A549 (cell line): ENCODE measurements around the gene RPL27. TPM values are rescaled to one million over a fixed set of nuclear protein-coding genes. Genes with fewer than 3 reads are reported as not detected.

Source experiments
- ATAC-seq, 2 experiments: fragments of 200-7000 bp in 1 of 2; fragments of >200 bp in 1 of 2; cut with Nextera tagmentation in 1 of 2; cut with Tn5 transposase in 1 of 2; 3 replicates each; pipeline versions ENCODE4 v1.8.0 to v1.9.1; 2018 to 2020; ENCODE audit warnings: mild to moderate bottlenecking in 1 of 2, moderate library complexity in 1 of 2
- CTCF ChIA-PET: fragments of 300-600 bp; sonication (Branson Sonifier 250); formaldehyde crosslinking; extraction: SDS; loops from one replicate; lab custom pipeline; 2021; ENCODE audit warnings: antibody characterized with exemption, inconsistent platforms; lab: Yijun Ruan, JAX
- POLR2A ChIA-PET: fragments of 350-600 bp; formaldehyde crosslinking; extraction: SDS; loops from one replicate; lab custom pipeline; 2021; ENCODE audit warnings: antibody characterized with exemption, inconsistent platforms; lab: Yijun Ruan, JAX
- DNase-seq, 2 experiments: peaks; one replicate each; pipeline versions ENCODE4 v3.0.0 to v3.0.0-alpha.2; 2011 to 2016; ENCODE audit warnings: low read depth in 1 of 2, low spot score in 1 of 2
- FAIRE-seq: peaks from 2 replicates; lab custom pipeline; 2011; peaks lifted over from hg19 to GRCh38; lab: Jason Lieb, UNC
- H3K27ac ChIP-seq, 2 experiments: fragments of >200 bp; sonication (Bioruptor Twin); formaldehyde crosslinking; 3 replicates each; pipeline ENCODE4 v1.5.1; 2016 to 2017
- H3K4me1 ChIP-seq: fragments of >200 bp; sonication (Bioruptor Twin); formaldehyde crosslinking; 3 replicates; pipeline ENCODE4 v1.6.1; 2016
- H3K4me2 ChIP-seq: fragments of >200 bp; sonication (Bioruptor Twin); formaldehyde crosslinking; 3 replicates; pipeline ENCODE4 v1.6.1; 2016
- H3K4me3 ChIP-seq: fragments of >200 bp; sonication (Bioruptor Twin); formaldehyde crosslinking; 3 replicates; pipeline ENCODE4 v1.5.1; 2016
- H3K9me3 ChIP-seq: fragments of >200 bp; sonication (Bioruptor Twin); formaldehyde crosslinking; 3 replicates; pipeline ENCODE4 v1.6.1; 2016
- BCL3 ChIP-seq: fragments of >200 bp; sonication (Bioruptor Twin); formaldehyde crosslinking; IDR thresholded peaks from 3 replicates; pipeline ENCODE4 v1.6.1; 2016
- CBX2 ChIP-seq: fragments of 200-600 bp; sonication (generic); IDR thresholded peaks from 2 replicates; pipeline ENCODE4 v1.6.1; 2016; ENCODE audit warnings: low read depth, mild to moderate bottlenecking, borderline replicate concordance
- CTCF ChIP-seq: fragments of >200 bp; sonication (Bioruptor Twin); formaldehyde crosslinking; IDR thresholded peaks from 3 replicates; pipeline ENCODE4 v1.5.1; 2016
- EHF ChIP-seq: fragments of 250-450 bp; sonication (Bioruptor Pico); IDR thresholded peaks from 2 replicates; pipeline ENCODE4 v1.5.0; 2020; ENCODE audit warnings: mild to moderate bottlenecking
- FOSB ChIP-seq: fragments of 250-450 bp; sonication (Bioruptor Pico); IDR thresholded peaks from 2 replicates; pipeline ENCODE4 v1.5.0; 2020; ENCODE audit warnings: mild to moderate bottlenecking, moderate library complexity
- HDAC2 ChIP-seq: fragments of 200-600 bp; sonication (generic); IDR thresholded peaks from 2 replicates; pipeline ENCODE4 v1.6.1; 2016
- HEYL ChIP-seq: fragments of 250-450 bp; sonication (Bioruptor Pico); IDR thresholded peaks from 2 replicates; pipeline ENCODE4 v1.8.0; 2021; ENCODE audit warnings: mild to moderate bottlenecking, moderate library complexity
- HOXB5 ChIP-seq: fragments of 250-450 bp; sonication (Bioruptor Pico); IDR thresholded peaks from 2 replicates; pipeline ENCODE4 v1.5.0; 2020; ENCODE audit warnings: mild to moderate bottlenecking, moderate library complexity
- JUN ChIP-seq, 2 experiments: fragments of >200 bp; sonication (Bioruptor Twin); formaldehyde crosslinking; IDR thresholded peaks; 2 replicates in 1 of 2; 3 replicates in 1 of 2; pipeline ENCODE4 v1.6.1; 2016 to 2017
- KDM1A ChIP-seq: fragments of 200-600 bp; sonication (generic); IDR thresholded peaks from 2 replicates; pipeline ENCODE4 v1.6.1; 2016; ENCODE audit warnings: low read depth, mild to moderate bottlenecking
- MAX ChIP-seq: IDR thresholded peaks from 2 replicates; pipeline ENCODE4 v1.6.1; 2012
- MAZ ChIP-seq: fragments of 150-350 bp; IDR thresholded peaks from 2 replicates; pipeline ENCODE4 v1.6.1; 2014; ENCODE audit warnings: antibody characterized with exemption, low read depth, low read length, borderline replicate concordance
- MYC ChIP-seq: IDR thresholded peaks from 2 replicates; pipeline ENCODE4 v1.6.1; 2012; ENCODE audit warnings: mild to moderate bottlenecking, inconsistent platforms, low read length, improper control_type of control experiment, borderline replicate concordance
- NR3C1 ChIP-seq: fragments of >200 bp; sonication (Bioruptor Twin); formaldehyde crosslinking; IDR thresholded peaks from 3 replicates; pipeline ENCODE4 v1.6.1; 2017
- PBX3 ChIP-seq: IDR thresholded peaks from 2 replicates; pipeline ENCODE4 v1.6.1; 2012
- POLR2A ChIP-seq: IDR thresholded peaks from 2 replicates; pipeline ENCODE4 v1.6.1; 2012; ENCODE audit warnings: mild to moderate bottlenecking, low read length
- RCOR1 ChIP-seq: fragments of 150-350 bp; IDR thresholded peaks from 2 replicates; pipeline ENCODE4 v1.6.1; 2014; ENCODE audit warnings: antibody characterized with exemption, low read length, low read depth
- RFX5 ChIP-seq: fragments of 450-650 bp; IDR thresholded peaks from 2 replicates; pipeline ENCODE4 v1.7.1; 2014; ENCODE audit warnings: antibody characterized with exemption, mild to moderate bottlenecking, moderate library complexity
- RNF2 ChIP-seq: fragments of 200-600 bp; sonication (generic); IDR thresholded peaks from 2 replicates; pipeline ENCODE4 v1.6.1; 2016; ENCODE audit warnings: low read depth, mild to moderate bottlenecking, antibody characterized with exemption, moderate library complexity, borderline replicate concordance
- TP53 ChIP-seq: fragments of 250-450 bp; sonication (Bioruptor Pico); IDR thresholded peaks from 2 replicates; pipeline ENCODE4 v1.5.0; 2021; ENCODE audit warnings: mild to moderate bottlenecking, moderate library complexity
- ZFP36 ChIP-seq: fragments of 450-650 bp; IDR thresholded peaks from 2 replicates; pipeline ENCODE4 v1.6.1; 2014; ENCODE audit warnings: borderline replicate concordance; ENCODE audit not compliant: partially characterized antibody
- ZSCAN20 ChIP-seq: fragments of 250-450 bp; sonication (Bioruptor Pico); IDR thresholded peaks from 2 replicates; pipeline ENCODE4 v1.8.0; 2022; ENCODE audit warnings: mild to moderate bottlenecking, moderate library complexity
- WGBS: methylation state at CpG from one replicate; pipeline ENCODE4 v1.1.6; 2017; ENCODE audit errors: missing lambda C conversion rate; 5-methylcytosine and 5-hydroxymethylcytosine counted together
- polyA plus RNA-seq, 4 experiments: library from polyadenylated mRNA; depleted of rRNA in 3 of 4; stranded (reverse); fragments of >200 nt; fragmentation: RNase III in 1 of 4; extraction: RNeasy Plus Mini Kit Qiagen cat#74134 plus additional on column Dnase treatment in 1 of 4; gene quantifications; 2 replicates in 3 of 4; 3 replicates in 1 of 4; pipeline ENCODE4 v1.2.3, GENCODE V29; 2011 to 2017

RPL27 gene
- polyA plus RNA-seq, 2 of the 4 experiments (the other 2 are of a cell fraction), result 2,894 to 5,746 TPM

- no peak for TF ChIP-seq TP53
These were observed 29.1 kb downstream of the RPL27 start (continued) for GRCh38 chr17:43027091-43028032.

DNA sequence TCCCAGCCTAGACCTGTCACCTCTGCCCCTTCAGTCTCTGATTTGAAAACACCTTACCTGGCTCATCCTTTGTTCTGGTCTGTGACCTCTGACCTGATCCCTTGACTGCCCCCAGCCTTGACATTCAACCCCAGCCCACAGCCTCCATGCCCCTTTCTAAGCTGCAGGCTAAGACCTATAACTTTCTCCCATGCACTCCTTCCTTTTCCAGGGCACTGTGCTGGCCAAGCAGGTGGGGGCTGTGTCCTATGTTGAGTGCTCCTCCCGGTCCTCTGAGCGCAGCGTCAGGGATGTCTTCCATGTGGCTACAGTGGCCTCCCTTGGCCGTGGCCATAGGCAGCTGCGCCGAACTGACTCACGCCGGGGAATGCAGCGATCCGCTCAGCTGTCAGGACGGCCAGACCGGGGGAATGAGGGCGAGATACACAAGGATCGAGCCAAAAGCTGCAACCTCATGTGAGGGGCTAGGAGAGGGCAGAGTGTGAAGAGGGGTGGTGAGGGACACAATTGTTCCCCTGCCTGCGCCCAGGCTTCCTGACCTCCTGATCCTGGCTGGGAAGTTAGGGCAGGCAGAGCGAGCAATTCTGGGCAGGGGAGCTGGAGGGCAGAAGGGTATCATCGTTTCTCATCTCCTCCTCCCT is 30.1 kb downstream of the RPL27 start:
- ChIA-PET POLR2A (interaction anchor here (0.8 kb wide), 1 partner anchor 287 kb away, joined by 3 read pairs; no protein-coding TSS in a partner anchor), CTCF (interaction anchor here (0.8 to 2.2 kb wide), 5 partner anchors 12 to 53 kb away, joined by 3 to 5 read pairs (median 5); no protein-coding TSS in a partner anchor)
- no peak overlapping the region for H3K4me3 ChIP-seq
- ATAC-seq (no peak), FAIRE-seq (no peak), DNase-seq (no peak)
- no peaks in the 10 kb centered on the region for H3K9me3 ChIP-seq
- peaks cover 7% of the 10 kb centered on the region; the same call in 2 of the 3 replicates for H3K4me1 ChIP-seq
- H3K27ac ChIP-seq, result no peak overlapping the region
- no peak overlapping the region for H3K4me2 ChIP-seq
- TF ChIP-seq KDM1A (no peak), HOXB5 (CRISPR knock-in tag) (no peak), BCL3 (no peak), NR3C1 (no peak), HDAC2 (no peak), HEYL (CRISPR knock-in tag) (no peak), RFX5 (no peak), CBX2 (no peak), MAX (no peak), CTCF (no peak), ZSCAN20 (CRISPR knock-in tag) (no peak), PBX3 (no peak)
- WGBS, result 89% methylated on average over 17 of the region's 17 CpGs

GRCh38 chr17:43030137-43030767 is 32.0 kb downstream of the RPL27 start:
- DNase-seq (no peak), ATAC-seq (no peak), FAIRE-seq (no peak)
- TF ChIP-seq EHF (no peak), HOXB5 (CRISPR knock-in tag) (no peak), BCL3 (no peak), FOSB (CRISPR knock-in tag) (no peak), POLR2A (no peak), MAZ (no peak), ZFP36 (no peak), MYC (no peak), RCOR1 (no peak), JUN (IDR thresholded peaks at IDR 0.05) (no peak), RNF2 (no peak), RFX5 (no peak)
- H3K27ac ChIP-seq, result 0 out of 6 replicates have a peak overlapping the region, but pooled peaks of 1 of the 2 experiments have one; percentile 7
- WGBS, result 74% methylated on average over 6 of the region's 6 CpGs
- no peaks in the 10 kb centered on the region for H3K9me3 ChIP-seq
- ChIA-PET POLR2A (interaction anchor here (1.9 kb wide), 1 partner anchor 32 kb away, joined by 6 read pairs; the partner anchor contains the start of gene RPL27), CTCF (interaction anchor here (0.5 to 1.8 kb wide), 3 partner anchors 12 to 264 kb away, joined by 3 to 4 read pairs (median 3); no protein-coding TSS in a partner anchor)
- no peak overlapping the region for H3K4me3 ChIP-seq
- H3K4me1 ChIP-seq, result peaks cover 7% of the 10 kb centered on the region; the same call in 2 of the 3 replicates
- H3K4me2 ChIP-seq, result no peak overlapping the region
